ENCODE data around the gene CAMSAP1.

GRCh38 chr9:135896205-135896604 is 11.1 kb downstream of the CAMSAP1 start:
- TF ChIP-seq ZFHX2 (tag by site-specific recombination; conservative IDR thresholded peaks at IDR 0.05), result no peak
- no peak for TF ChIP-seq OSR2 (tag by site-specific recombination; IDR thresholded peaks at IDR 0.05)
- TF ChIP-seq CTCF (tag by site-specific recombination; IDR thresholded peaks at IDR 0.05), result no peak
- no peak for TF ChIP-seq KLF7 (tag by site-specific recombination; IDR thresholded peaks at IDR 0.05; ENCODE audit: borderline replicate concordance)
- no peak for TF ChIP-seq PRDM10 (tag by site-specific recombination; IDR thresholded peaks at IDR 0.05)
- TF ChIP-seq ZNF416 (tag by site-specific recombination; IDR thresholded peaks at IDR 0.05), result no peak
- no peak for TF ChIP-seq ZBTB49 (tag by site-specific recombination; IDR thresholded peaks at IDR 0.05; ENCODE audit: low read depth)
- no peak for TF ChIP-seq RBAK (tag by site-specific recombination; IDR thresholded peaks at IDR 0.05)
- no peak for TF ChIP-seq GLIS1 (tag by site-specific recombination; IDR thresholded peaks at IDR 0.05)
